Retinal pigment epithelial cell (primary cell): ENCODE data around the gene OTUB2.
A peak's percentile ranks its signal among the peaks of the same experiment; 100 is the strongest.

ENCODE experiments used
- DNase-seq: peaks from one replicate; pipeline ENCODE4 v3.0.0-alpha.2; 2010; ENCODE audit warnings: low read depth
- H3K4me3 ChIP-seq: 2 replicates; pipeline ENCODE4 v1.5.1; 2011; ENCODE audit warnings: mild to moderate bottlenecking, low read length, control low read depth, moderate library complexity
- TF ChIP-seq, protein P1 (sequence below): conservative IDR thresholded peaks from 2 replicates; pipeline ENCODE4 v1.5.1; 2011; ENCODE audit warnings: low read depth, low read length, control low read depth, inconsistent platforms

OTUB2 gene

DNA sequence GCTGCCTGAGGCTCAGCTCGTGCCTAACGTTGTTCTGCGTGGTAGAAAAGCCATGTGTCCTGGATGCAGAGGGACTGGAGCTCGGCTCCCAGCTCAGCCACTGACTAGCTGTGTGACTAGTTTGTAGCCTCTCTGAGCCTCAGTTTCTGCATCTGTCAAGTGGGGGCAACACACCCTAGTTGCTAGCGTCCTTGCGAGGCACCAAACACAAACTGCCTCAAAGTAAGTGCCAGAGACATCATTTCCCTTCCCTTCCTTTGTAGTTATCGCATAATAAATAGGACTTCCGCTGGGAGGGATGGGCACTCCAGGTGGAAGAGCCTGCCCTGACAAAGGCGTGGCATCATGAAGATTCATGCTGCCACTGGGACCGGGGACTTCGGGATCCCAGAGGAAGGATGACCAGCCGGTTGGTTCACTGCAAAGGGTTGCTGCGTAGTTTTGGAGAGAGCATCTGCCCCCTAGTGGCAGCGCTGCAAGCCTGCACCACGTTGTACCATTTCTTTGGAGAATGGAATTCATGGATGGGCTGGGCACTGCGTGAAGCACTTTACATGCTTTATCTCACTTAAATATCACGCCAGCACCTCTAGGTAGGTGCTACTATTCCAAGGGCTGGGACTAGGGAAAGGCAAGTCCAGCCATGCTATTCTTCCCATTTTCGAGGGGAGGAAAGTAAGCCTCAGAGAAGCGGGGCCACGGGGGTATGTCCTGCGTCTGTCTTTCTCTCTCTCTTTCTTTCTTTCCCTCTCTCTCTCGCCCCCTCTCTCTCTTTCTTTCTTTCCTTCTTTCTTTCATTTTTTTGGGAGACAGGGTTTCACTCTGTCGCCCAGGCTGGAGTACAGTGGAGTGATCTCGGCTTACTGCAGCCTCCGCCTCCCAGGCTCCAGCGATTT, 24.4 kb upstream of the OTUB2 start:
- TF ChIP-seq, protein P1, sequence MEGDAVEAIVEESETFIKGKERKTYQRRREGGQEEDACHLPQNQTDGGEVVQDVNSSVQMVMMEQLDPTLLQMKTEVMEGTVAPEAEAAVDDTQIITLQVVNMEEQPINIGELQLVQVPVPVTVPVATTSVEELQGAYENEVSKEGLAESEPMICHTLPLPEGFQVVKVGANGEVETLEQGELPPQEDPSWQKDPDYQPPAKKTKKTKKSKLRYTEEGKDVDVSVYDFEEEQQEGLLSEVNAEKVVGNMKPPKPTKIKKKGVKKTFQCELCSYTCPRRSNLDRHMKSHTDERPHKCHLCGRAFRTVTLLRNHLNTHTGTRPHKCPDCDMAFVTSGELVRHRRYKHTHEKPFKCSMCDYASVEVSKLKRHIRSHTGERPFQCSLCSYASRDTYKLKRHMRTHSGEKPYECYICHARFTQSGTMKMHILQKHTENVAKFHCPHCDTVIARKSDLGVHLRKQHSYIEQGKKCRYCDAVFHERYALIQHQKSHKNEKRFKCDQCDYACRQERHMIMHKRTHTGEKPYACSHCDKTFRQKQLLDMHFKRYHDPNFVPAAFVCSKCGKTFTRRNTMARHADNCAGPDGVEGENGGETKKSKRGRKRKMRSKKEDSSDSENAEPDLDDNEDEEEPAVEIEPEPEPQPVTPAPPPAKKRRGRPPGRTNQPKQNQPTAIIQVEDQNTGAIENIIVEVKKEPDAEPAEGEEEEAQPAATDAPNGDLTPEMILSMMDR = peak; percentile 98
- H3K4me3 ChIP-seq = no peak overlapping the region
- DNase-seq = no peak

DNA sequence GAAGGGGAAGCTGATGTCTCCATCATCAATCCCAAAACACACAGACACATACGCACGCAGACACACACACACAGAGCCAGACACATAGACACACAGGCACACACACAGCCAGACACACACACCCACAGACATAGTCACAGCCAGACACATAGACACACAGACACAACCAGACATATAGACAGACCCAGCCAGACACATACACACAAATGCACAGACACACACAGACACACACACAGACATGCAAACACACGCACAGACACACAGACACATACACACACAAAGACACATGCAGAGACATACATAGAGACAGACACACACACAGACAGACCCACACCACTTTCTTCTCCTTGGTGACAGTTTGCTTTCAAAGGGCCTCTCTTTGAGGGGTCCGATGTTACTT, 22.7 kb upstream of the OTUB2 start:
- TF ChIP-seq, protein P1 = no peak
- no peak overlapping the region for H3K4me3 ChIP-seq
- DNase-seq = no peak

DNA sequence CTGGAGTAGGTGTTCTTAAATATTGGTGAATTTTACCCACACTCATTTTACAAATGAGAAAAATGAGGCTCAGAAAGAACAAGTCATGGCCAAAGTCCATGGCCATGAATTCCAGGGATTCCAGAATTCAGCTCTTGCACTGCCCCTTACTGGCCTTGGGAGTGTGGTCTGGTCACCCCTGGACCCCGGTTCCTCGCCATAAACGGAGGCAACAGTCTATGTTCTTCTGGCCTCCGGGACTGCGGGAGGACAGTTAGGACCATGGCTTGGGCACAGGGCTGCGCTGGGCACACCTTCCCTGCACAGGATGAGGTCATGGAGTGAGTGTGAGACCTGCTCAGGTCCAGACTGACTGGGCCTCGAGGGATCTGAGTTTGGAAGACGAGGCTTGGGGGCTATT, 22.1 kb upstream of the OTUB2 start:
- TF ChIP-seq, protein P1 = no peak
- no peak for DNase-seq
- H3K4me3 ChIP-seq = no peak overlapping the region

DNA sequence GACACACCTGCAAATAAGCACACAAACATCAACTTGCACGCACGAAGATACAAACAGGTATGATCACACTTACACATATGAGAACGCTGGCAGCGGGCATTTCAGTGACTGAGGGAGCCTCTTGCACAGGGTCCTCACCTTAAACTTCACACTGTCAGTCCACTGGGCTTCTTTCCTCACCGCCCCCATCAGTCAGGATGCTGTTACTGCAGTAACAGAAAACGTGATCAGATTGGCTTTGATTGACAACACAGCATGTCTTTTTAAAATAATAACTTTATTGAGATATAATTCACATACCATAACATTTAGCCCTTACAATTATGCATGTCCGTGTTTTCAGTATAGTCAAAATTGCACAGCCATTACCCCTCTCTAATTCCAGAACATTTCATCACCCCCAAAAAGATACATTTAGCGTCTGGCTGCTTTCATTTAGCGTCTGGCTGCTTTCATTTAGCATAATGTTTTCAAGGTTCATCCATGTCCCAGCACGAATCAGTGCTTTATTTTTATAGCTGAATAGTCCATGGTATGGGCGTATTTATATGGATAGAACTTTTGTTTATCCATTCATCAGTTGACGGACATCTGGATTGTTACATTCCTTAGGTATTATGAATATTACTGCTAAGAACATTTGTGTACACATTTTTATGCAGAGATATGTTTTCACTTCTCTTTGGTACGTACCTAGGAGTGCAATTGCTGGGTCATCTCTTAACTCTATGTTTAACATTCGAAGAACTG, 20.6 kb upstream of the OTUB2 start:
- TF ChIP-seq, protein P1 = peak; percentile 65
- no peak for DNase-seq

DNA sequence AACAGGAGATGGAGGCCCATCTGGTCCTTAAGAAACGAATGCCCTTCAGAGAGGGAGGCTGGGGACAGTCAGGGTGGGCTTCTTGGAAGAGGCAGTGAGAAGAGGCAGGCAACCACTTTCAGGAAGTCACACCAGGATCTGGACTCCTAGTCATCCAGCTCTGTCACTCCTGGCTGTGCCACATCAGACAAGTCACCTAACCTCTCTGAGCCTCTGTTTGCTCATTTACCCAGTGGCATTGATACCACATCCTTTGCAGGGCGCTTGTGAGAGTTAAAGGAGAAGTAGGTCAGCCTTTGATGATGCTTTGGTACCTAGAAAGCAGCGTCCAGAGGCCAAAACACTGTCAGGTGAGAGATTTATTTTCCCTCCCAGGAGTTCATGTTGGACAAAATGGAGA, 17.9 kb upstream of the OTUB2 start:
- no peak for DNase-seq
- TF ChIP-seq, protein P1 = no peak
- H3K4me3 ChIP-seq = no peak overlapping the region

More for the DNA sequence above, 20.6 kb upstream of the OTUB2 start:
- H3K4me3 ChIP-seq = no peak overlapping the region

DNA sequence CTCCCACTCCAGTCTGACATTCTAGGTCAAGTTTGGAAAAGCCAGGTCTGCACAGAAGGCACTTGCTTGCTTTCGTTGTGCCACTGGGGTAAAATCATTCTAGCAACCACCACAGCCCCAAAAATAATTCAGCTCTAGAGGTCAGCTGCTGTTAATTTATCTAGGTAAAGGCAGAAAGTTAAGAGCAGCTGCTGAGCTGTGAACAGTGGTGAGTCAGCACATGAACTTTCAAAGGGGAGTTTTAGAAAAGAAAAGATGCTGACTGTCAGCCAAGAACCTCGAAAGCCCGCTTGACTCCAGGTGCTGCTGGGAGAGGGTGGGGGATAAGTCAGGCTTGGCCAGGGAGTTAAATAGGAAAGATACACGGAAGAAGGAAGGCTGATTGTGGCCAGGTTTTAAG, 16.4 kb upstream of the OTUB2 start:
- TF ChIP-seq, protein P1 = no peak
- no peak overlapping the region for H3K4me3 ChIP-seq
- DNase-seq = peak; percentile 55

DNA sequence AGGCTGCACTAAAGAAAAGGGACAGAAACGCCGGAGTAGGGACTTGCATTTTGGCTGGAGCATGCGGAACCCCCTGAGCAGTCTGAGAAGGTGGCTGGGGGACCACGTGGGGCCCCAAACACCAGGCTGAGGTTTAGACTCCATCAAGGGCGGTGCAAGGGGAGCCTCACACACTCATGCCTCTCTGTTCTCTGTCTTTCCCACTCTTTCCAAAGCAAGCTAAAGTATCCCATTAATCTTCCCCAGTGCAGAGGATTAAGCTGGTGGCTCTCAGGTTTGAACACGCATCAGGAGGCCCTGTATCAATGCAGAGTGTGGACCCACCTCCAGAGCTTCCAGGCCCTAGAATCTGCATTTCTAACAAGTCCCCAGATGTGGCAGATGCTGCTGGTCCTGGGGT, 15.5 kb upstream of the OTUB2 start:
- H3K4me3 ChIP-seq = no peak overlapping the region
- TF ChIP-seq, protein P1 = no peak
- DNase-seq = no peak
